Osteoblast (primary cell): ENCODE data around the gene ERBB4. TPM values are rescaled to one million over a fixed set of nuclear protein-coding genes. Genes with fewer than 3 reads are reported as not detected.

Experiments used
- DNase-seq: peaks from one replicate; pipeline ENCODE4 v3.0.0; 2011; ENCODE audit warnings: low spot score, mixed read lengths; ENCODE audit not compliant: insufficient read length; ENCODE audit errors: missing footprints
- H2AFZ ChIP-seq: 2 replicates; pipeline ENCODE4 v1.6.0; 2011; ENCODE audit warnings: mild to moderate bottlenecking, low read length
- H3K27ac ChIP-seq: 2 replicates; pipeline ENCODE4 v1.5.1; 2011; ENCODE audit warnings: mild to moderate bottlenecking, low read depth, low read length, moderate library complexity
- H3K27me3 ChIP-seq: 2 replicates; pipeline ENCODE4 v1.6.0; 2012; ENCODE audit warnings: mild to moderate bottlenecking, control low read depth, inconsistent platforms, low read length, moderate library complexity; ENCODE audit not compliant: insufficient read depth
- H3K36me3 ChIP-seq: 2 replicates; pipeline ENCODE4 v1.5.1; 2011; ENCODE audit warnings: mild to moderate bottlenecking, low read length, control low read depth, moderate library complexity; ENCODE audit not compliant: insufficient read depth
- H3K4me1 ChIP-seq: 2 replicates; pipeline ENCODE4 v1.5.1; 2011; ENCODE audit warnings: mild to moderate bottlenecking, low read length, control low read depth, moderate library complexity; ENCODE audit not compliant: insufficient read depth
- H3K4me2 ChIP-seq: 2 replicates; pipeline ENCODE4 v1.6.0; 2011; ENCODE audit warnings: mild to moderate bottlenecking, low read length; ENCODE audit not compliant: insufficient read depth
- H3K4me3 ChIP-seq: fragments of 200-600 bp; sonication (generic); 3 replicates; pipeline ENCODE4 v1.5.1; 2012; ENCODE audit warnings: mild to moderate bottlenecking, low read length, inconsistent platforms; ENCODE audit not compliant: insufficient read depth
- H3K79me2 ChIP-seq: 2 replicates; pipeline ENCODE4 v1.6.0; 2012; ENCODE audit warnings: mild to moderate bottlenecking, low read length, control low read depth, inconsistent platforms; ENCODE audit not compliant: insufficient read depth
- H3K9me3 ChIP-seq: 2 replicates; pipeline ENCODE4 v1.5.1; 2011; ENCODE audit warnings: low read depth, low read length, control low read depth
- H4K20me1 ChIP-seq: 2 replicates; pipeline ENCODE4 v1.6.0; 2012; ENCODE audit warnings: mild to moderate bottlenecking, low read length, control low read depth; ENCODE audit not compliant: insufficient read depth
- CTCF ChIP-seq: IDR thresholded peaks from 2 replicates; pipeline ENCODE4 v1.5.1; 2011; ENCODE audit warnings: mild to moderate bottlenecking, low read depth, low read length, moderate library complexity; ENCODE audit errors: extremely low read depth
- total RNA-seq: library from RNA; depleted of rRNA; stranded (reverse); fragments of >200 nt; gene quantifications from 2 replicates; pipeline ENCODE4 v1.2.3, GENCODE V29; 2012

Gene ERBB4
- total RNA-seq, 1 donor: under 0.01 TPM

GRCh38 chr2:211429256-211429920, 1109.2 kb downstream of the ERBB4 start:
- H3K27me3 ChIP-seq: no peaks in the 10 kb centered on the region
- no peaks in the 10 kb centered on the region for H4K20me1 ChIP-seq
- no peak overlapping the region for H3K4me2 ChIP-seq
- H3K4me3 ChIP-seq: no peak overlapping the region
- H2AFZ ChIP-seq: no peak overlapping the region
- no peaks in the 10 kb centered on the region for H3K79me2 ChIP-seq
- H3K36me3 ChIP-seq: no peaks in the 10 kb centered on the region
- no peak for TF ChIP-seq CTCF
- peak; percentile 4 for DNase-seq
- H3K27ac ChIP-seq: no peak overlapping the region
- no peaks in the 10 kb centered on the region for H3K9me3 ChIP-seq
- no peaks in the 10 kb centered on the region for H3K4me1 ChIP-seq

GRCh38 chr2:211426240-211426639, 1112.4 kb downstream of the ERBB4 start:
- no peak for TF ChIP-seq CTCF
- DNase-seq: no peak
- Histone ChIP-seq H3K27ac (no peak overlapping the region), H2AFZ (no peak overlapping the region), H4K20me1 (no peaks in the 10 kb centered on the region), H3K27me3 (no peaks in the 10 kb centered on the region), H3K36me3 (no peaks in the 10 kb centered on the region), H3K4me1 (no peaks in the 10 kb centered on the region), H3K9me3 (no peaks in the 10 kb centered on the region), H3K4me2 (no peak overlapping the region), H3K79me2 (no peaks in the 10 kb centered on the region), H3K4me3 (no peak overlapping the region)

GRCh38 chr2:211423018-211423417, 1115.6 kb downstream of the ERBB4 start:
- DNase-seq: no peak

GRCh38 chr2:211417544-211417943, 1121.1 kb downstream of the ERBB4 start:
- Histone ChIP-seq H3K27ac (no peak overlapping the region), H3K4me1 (no peaks in the 10 kb centered on the region), H3K9me3 (no peaks in the 10 kb centered on the region), H3K36me3 (no peaks in the 10 kb centered on the region), H3K79me2 (no peaks in the 10 kb centered on the region), H2AFZ (no peak overlapping the region), H3K27me3 (no peaks in the 10 kb centered on the region), H3K4me2 (no peak overlapping the region), H4K20me1 (no peaks in the 10 kb centered on the region), H3K4me3 (no peak overlapping the region)
- TF ChIP-seq CTCF: no peak
- DNase-seq: no peak

More at GRCh38 chr2:211423018-211423417, 1115.6 kb downstream of the ERBB4 start:
- H3K79me2 ChIP-seq: no peaks in the 10 kb centered on the region
- H3K4me2 ChIP-seq: no peak overlapping the region
- no peak overlapping the region for H3K27ac ChIP-seq
- no peaks in the 10 kb centered on the region for H3K36me3 ChIP-seq
- TF ChIP-seq CTCF: no peak
- no peaks in the 10 kb centered on the region for H3K9me3 ChIP-seq
- H4K20me1 ChIP-seq: no peaks in the 10 kb centered on the region
- no peak overlapping the region for H3K4me3 ChIP-seq
- no peak overlapping the region for H2AFZ ChIP-seq
- H3K4me1 ChIP-seq: no peaks in the 10 kb centered on the region
- no peaks in the 10 kb centered on the region for H3K27me3 ChIP-seq
